ENCODE results near the gene DPYD. TPM values are rescaled to one million over a fixed set of nuclear protein-coding genes. Genes with fewer than 3 reads are reported as not detected.
A peak's percentile ranks its signal among the peaks of the same experiment; 100 is the strongest.

Gene DPYD
- total RNA-seq, 1 experiment from 2014 or later = 24.5 TPM

DNA sequence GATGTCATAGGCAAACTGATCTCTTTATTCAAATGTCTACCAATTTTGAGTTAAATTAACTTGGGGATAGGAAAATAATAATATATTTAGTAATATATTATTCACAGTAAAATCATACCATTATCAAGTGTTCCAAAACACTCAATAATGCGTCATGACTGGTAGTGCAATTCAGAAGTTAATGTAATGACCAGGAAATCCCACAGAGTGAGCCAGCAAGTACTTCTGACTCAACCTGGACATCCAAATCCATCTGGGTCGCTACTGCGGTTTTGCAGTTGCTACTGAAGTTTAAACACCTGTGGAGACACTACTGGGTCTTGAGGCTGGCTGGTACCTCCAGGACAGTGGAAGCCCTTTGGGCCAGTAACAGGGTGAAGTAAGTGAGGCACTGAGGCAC is 44.8 kb downstream of the DPYD start:
- Histone ChIP-seq H3K36me3 (peaks cover 18% of the 10 kb centered on the region), H3K4me3 (no peak overlapping the region)
- DNase-seq = peak; percentile 68

DNA sequence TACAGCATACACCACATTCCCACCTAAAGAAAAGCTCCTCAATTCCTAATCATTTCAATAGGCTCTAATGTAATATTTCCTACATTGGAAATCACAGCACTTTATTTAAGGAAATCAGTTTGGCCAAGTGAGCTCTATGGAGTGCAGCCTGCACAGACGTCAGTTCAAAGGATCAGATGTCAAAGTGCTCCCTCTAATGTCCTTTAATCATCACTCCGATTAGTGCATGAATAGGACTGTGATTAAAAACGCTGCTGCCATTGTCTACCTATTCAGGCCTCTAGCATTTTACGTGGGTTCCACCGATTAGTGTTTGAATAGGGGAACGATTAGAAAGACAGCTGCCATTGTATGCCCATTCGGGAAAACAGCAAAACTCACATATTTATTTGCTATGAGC is 50.2 kb downstream of the DPYD start:
- Histone ChIP-seq H3K4me3 (no peak overlapping the region), H3K9me3 (peaks cover 5% of the 10 kb centered on the region), H3K27me3 (no peaks in the 10 kb centered on the region), H3K36me3 (peaks cover 4% of the 10 kb centered on the region; the same call in 1 of the 2 replicates)
- DNase-seq = no peak

More for the DNA sequence above, 44.8 kb downstream of the DPYD start:
- Histone ChIP-seq H3K27me3 (no peaks in the 10 kb centered on the region), H3K9me3 (peaks cover 3% of the 10 kb centered on the region; the same call in 1 of the 2 replicates)

DNA sequence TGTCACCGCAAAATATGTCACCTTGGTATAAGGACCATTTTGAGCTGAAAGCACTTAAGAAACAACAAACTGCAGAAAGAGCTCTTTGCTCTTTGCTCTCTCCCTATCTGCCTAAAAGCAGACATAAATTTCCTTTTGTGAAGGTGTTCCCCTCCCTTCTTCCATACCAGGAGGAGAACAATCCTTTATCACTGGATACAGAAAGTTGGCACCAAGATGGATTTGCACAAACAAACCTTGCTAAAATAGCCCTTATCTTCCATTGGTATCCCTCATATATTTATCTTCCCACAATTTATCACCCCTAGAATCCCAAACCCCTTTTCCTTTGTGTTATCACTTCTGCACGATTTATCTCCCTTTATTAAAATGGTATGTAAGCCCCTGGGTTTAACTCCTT is 51.4 kb downstream of the DPYD start:
- H3K9me3 ChIP-seq = peaks cover 5% of the 10 kb centered on the region
- peaks cover 4% of the 10 kb centered on the region; the same call in 1 of the 2 replicates for H3K36me3 ChIP-seq

DNA sequence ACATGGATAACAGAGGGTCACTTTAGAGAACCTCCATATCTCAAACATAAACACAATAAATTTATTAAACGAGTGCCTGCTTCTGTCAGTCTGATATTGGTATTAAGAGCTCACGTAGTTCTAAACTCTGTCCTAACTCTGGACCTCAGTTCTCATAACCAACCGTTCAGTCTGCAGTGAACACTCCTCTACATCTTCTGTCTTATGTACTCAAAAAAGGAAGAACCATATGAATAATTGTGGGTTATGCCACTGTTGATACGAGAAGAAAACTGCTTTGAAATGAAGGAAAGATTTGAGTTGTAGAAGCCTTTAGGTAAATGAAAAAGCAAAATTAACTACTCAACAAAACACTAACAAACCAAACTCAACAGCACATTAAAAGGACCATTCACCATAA is 53.7 kb downstream of the DPYD start:
- no peak for DNase-seq
- Histone ChIP-seq H3K36me3 (peaks cover 2% of the 10 kb centered on the region; the same call in 1 of the 2 replicates), H3K4me3 (no peak overlapping the region), H3K27me3 (no peaks in the 10 kb centered on the region), H3K9me3 (peaks cover 5% of the 10 kb centered on the region)

More for the DNA sequence above, 51.4 kb downstream of the DPYD start:
- DNase-seq = no peak
- no peaks in the 10 kb centered on the region for H3K27me3 ChIP-seq
- H3K4me3 ChIP-seq = no peak overlapping the region

DNA sequence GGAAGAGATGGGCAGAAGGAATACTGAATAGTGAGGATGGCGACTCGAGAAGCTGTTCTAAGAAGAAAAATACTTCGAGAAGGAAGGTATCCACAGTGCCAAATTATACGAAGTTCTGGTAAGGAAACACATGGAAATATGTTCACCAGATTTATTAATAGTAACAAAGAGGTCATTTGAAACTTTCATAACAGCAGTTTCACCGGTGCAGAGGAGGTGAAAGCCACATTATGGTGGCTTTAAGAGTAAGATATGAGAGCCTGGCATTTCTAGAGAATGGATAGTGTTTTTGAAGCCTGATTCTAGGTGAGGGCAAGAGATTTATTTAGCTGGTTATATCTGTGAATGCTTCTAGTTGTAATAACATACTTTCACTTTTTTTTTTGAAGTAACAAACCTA is 56.2 kb downstream of the DPYD start:
- Histone ChIP-seq H3K36me3 (peaks cover 2% of the 10 kb centered on the region; the same call in 1 of the 2 replicates), H3K9me3 (peaks cover 5% of the 10 kb centered on the region), H3K4me3 (no peak overlapping the region), H3K27me3 (no peaks in the 10 kb centered on the region)
- DNase-seq = no peak

DNA sequence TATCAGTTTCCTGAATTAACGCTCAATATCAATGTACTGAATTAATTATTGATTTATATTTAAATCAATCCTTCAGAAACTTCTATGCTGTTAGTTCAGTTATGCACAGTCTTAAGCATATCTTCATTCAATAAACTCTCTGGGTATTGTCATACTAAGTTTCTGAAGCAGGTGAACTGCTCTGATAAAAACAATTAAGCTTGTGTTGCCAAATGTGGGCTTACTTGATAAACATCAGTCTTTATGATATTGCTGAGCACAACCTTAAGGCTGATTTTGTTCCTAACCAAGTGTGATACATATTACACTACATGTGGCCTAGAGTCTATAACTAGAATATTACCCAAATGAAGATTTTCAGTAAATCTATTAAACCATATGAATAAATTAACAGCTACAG is 67.6 kb downstream of the DPYD start:
- H3K9me3 ChIP-seq = no peaks in the 10 kb centered on the region
- H3K4me3 ChIP-seq = no peak overlapping the region
- no peaks in the 10 kb centered on the region for H3K27me3 ChIP-seq
- DNase-seq = no peak
- no peaks in the 10 kb centered on the region for H3K36me3 ChIP-seq

DNA sequence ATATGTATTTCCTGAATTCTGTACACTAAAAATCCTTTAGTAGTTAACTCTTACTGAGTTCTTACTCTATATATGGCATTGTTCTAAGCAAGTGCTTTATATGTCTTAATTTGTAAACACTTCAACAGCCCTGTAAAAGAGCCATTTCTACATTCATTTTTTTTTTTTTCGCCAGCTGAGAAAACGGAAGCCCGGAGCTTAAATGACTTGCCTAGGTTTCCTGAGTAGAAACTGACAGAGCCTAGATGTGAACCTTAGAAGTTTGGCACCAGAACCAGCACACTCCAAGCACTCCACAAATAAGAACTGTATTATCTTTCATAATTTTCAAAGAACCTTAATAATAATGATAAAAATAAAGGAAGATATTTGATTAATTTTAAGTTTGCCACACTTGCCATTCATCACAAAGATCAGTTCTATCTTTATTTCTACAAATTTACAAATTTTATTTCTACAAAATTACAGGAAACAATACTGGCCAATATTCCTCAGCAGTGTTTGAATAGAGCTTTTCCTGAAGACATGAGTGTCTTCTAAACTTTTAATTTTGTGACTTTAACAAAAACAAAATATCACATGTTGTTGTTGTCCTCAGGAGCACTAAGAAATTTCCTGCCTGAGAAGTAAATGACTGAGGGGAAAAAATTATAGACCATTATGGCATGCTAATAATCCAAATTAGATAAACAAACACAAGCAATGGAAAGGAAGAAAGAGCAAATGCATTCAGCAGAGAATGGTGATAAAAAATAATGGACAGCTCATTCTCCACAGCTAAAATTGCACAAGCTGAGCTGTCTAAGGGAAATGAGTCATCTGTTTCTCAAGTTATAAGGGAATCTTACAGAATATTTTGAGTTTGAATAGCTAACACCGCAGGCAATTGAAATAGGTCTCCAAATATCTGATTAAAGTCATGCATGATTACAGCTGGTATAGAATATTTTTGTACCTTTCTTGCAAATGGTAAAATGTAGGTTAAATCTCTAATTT is 71.2 kb downstream of the DPYD start:
- H3K4me3 ChIP-seq = no peak overlapping the region

DNA sequence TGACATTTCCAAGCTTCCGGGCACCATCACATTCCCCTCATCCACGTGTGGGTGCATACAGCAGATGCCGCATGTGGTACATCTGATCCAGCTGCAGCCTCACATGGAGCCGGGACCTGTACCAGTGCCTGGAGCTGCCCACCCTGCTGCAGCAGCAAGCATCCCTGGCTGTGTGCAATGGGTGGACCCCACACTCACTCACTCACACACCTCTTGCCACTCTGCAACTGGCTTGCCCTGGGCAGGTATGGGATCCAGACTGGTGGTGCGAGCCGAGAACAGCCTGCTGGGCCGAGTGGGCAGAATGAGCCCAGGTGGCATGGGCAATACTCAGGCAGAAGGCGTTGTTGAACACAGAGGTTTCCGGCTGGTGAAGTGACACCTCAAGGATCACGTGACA is 75.0 kb downstream of the DPYD start:
- H3K27me3 ChIP-seq = no peaks in the 10 kb centered on the region
- no peaks in the 10 kb centered on the region; the same call in 1 of the 2 replicates for H3K36me3 ChIP-seq
- no peaks in the 10 kb centered on the region for H3K9me3 ChIP-seq
- no peak for DNase-seq
- no peak overlapping the region for H3K4me3 ChIP-seq

More for the DNA sequence above, 71.2 kb downstream of the DPYD start:
- no peak for DNase-seq
- Histone ChIP-seq H3K27me3 (no peaks in the 10 kb centered on the region), H3K9me3 (no peaks in the 10 kb centered on the region), H3K36me3 (no peaks in the 10 kb centered on the region)

DNA sequence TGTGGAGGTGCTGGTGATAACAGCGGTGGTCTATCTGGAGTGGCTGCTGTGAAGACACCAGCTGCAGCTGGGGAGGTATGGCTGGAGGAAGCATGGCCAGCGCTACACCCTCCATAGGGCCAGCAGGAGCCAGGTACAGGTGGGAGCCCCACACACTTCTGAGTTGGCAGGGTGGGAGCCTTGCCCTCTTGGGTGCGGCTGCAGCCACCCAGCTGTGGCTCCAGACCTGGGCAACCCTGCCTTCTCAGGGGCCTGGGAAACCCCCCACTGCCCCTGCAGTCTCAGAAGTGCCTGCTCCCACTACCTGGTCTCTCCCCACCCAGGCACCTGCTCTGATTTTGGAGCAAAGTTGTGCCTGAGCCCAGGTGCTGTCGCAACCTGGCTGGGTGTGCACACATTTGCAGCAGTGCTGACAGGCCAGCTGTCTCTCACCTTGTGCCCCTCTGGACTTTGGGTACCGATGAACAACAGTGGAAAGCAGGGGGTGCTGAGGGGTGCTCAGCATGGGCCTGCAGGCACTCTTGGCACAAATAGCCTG is 76.2 kb downstream of the DPYD start:
- Histone ChIP-seq H3K4me3 (no peak overlapping the region), H3K9me3 (no peaks in the 10 kb centered on the region; the same call in 1 of the 2 replicates), H3K36me3 (no peaks in the 10 kb centered on the region; the same call in 1 of the 2 replicates), H3K27me3 (no peaks in the 10 kb centered on the region)
- no peak for DNase-seq

DNA sequence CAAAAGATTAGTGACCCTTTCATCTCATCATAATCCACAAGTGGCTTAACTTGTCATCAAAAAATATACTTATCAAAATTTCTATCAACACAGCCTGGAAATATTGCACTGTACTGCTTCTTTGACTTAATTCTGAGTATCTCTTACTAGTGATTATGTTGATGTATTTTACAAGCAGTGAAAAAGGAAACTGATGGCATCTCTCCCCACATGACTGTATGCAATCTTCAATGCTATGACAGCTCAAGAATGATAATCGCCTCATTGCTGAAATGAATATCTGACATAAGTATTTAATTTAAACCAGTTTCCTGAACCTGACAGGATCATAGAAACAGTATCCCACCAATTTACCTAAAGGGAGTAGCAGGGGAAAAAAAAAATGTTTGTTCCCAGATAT is 79.5 kb downstream of the DPYD start:
- no peak for DNase-seq
- H3K9me3 ChIP-seq = no peaks in the 10 kb centered on the region; the same call in 1 of the 2 replicates
- H3K4me3 ChIP-seq = no peak overlapping the region
- no peaks in the 10 kb centered on the region for H3K27me3 ChIP-seq
- no peaks in the 10 kb centered on the region; the same call in 1 of the 2 replicates for H3K36me3 ChIP-seq

DNA sequence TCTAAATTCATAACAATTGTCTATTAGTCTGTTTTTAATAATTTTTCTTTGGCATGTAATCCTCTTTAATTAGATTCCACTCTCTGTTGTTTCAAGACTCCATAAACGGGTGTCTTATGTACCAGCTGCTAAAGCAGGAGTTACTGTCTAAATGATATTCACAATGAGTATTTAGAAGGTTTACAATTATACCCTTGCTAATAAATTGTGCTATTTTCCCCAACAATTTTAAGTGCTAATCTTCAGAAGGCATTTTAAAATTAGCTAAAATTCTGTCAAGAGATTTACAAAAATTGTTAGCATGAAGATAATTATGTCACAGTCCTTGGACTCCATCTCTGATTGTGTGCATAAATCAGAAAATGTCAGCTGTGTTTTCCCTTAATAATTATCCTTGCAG is 83.7 kb downstream of the DPYD start:
- H3K36me3 ChIP-seq = no peaks in the 10 kb centered on the region
- DNase-seq = no peak
- H3K27me3 ChIP-seq = no peaks in the 10 kb centered on the region
- H3K9me3 ChIP-seq = no peaks in the 10 kb centered on the region; the same call in 1 of the 2 replicates
- no peak overlapping the region for H3K4me3 ChIP-seq

DNA sequence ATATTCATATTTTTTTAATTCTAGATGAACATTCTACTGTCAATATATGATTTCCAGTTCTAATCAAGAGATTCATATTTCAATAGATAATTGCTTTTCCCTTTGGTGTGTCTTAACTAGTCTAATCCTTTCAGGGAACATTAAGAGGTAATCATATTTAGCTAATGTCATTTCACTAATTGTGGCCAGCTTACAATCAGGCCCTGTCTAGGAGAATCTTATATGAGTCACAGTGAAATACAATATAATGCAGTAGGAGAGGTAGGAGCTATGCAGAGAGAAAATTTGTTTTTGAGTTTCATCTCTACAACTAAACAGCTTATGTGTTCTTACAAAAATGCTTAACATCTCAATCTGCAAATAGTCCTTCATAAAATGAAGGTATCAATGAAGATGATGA is 85.9 kb downstream of the DPYD start:
- Histone ChIP-seq H3K36me3 (no peaks in the 10 kb centered on the region), H3K9me3 (no peaks in the 10 kb centered on the region; the same call in 1 of the 2 replicates), H3K4me3 (no peak overlapping the region), H3K27me3 (no peaks in the 10 kb centered on the region)
- no peak for DNase-seq

DNA sequence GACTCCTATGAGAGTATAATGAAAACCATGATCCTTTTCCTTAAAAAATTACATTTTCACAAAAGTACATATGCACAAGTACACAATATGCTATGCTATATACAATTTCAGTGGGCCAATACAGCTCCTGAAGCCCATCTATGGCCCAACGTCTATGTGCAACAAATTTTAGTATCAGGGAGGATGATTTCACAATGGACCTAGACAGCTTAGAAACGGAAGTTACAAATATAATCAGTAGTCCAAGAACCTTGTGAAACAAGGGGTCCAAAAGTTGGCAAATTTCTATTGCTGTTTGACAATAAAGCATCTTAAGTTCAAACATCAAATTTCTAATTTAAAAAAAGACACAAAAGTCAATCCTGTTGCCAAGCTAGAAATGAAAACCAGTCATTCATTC is 87.0 kb downstream of the DPYD start:
- Histone ChIP-seq H3K4me3 (no peak overlapping the region), H3K27me3 (no peaks in the 10 kb centered on the region), H3K9me3 (no peaks in the 10 kb centered on the region), H3K36me3 (no peaks in the 10 kb centered on the region)
- no peak for DNase-seq

DNA sequence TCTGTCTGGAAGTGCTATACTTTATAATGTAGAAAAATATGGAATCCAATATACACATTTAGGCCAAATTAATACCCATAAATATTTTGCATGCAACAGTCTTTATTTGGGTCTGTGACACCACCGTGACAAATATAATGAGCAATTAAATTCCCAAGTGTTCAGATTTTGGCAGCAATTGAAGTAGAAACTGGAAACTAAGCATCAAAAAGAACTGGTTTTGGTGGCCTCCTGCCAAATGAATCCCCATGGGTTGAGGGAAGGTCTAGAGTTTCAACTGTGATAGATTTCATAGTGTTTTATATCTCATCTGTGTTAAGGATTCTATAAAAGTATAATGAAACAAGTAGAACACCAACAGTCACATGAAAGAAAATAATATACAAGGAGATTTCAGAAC is 88.4 kb downstream of the DPYD start:
- H3K9me3 ChIP-seq = no peaks in the 10 kb centered on the region
- H3K4me3 ChIP-seq = no peak overlapping the region
- peak; percentile 51 for DNase-seq
- no peaks in the 10 kb centered on the region for H3K36me3 ChIP-seq
- H3K27me3 ChIP-seq = no peaks in the 10 kb centered on the region

DNA sequence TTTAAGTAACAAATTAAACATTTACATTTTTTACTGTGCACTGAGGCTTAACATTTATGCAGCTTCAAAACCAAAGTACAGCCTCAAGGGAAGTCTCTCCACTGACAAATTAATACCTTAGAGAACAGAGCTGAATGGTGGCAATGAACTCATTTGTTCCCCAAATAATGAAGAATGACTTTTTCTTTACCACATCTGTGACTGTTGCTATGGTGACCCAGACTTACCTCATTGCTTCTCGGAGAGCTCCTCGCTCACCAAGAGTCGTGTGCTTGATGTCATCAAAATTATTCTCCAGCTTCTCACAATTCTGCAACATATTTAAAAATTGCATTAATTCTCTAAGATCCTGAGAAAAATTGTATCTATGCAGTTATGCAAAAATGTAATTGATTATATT is 92.9 kb downstream of the DPYD start:
- Histone ChIP-seq H3K9me3 (no peaks in the 10 kb centered on the region), H3K27me3 (no peaks in the 10 kb centered on the region), H3K36me3 (no peaks in the 10 kb centered on the region), H3K4me3 (no peak overlapping the region)
- no peak for DNase-seq

DNA sequence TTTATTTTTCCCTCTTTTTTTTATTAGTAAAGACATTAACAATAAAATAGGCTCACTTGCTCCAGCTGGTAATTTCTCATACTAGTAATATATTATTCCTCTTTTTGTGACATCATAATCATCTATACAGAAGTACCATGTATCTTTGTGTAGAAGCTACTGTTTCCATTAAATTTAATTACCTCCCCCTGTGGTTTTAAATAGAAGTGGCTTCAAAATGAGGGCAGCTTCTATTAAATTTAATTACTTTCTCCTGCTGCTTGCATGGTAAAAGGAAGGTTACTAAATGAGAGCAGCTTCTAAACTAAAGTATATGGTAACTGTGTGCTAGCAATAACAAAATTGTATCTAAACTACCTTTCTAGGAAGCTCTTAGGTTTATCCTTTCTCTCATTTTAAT is 94.0 kb downstream of the DPYD start:
- H3K4me3 ChIP-seq = no peak overlapping the region
- no peaks in the 10 kb centered on the region for H3K9me3 ChIP-seq
- no peaks in the 10 kb centered on the region for H3K27me3 ChIP-seq
- DNase-seq = no peak
- no peaks in the 10 kb centered on the region for H3K36me3 ChIP-seq

DNA sequence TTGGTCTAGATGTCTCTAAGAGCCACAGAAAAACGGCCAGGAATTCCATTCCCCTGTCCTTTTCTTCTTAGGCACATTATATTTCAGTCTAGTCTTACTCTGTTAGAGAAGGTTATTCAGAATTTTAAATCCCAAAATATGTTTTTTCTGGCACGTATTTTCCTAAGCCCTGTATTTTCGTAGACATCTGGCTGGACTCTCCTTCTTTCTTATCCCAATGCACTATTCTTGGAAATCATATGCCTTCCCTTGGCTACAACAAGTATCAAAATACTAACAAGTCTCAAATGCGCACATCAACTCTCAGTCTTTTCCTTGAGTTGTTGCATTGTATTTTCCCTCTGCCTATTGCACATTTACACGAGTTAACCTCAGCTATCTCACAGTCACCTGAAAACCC is 96.2 kb downstream of the DPYD start:
- Histone ChIP-seq H3K36me3 (no peaks in the 10 kb centered on the region), H3K4me3 (no peak overlapping the region), H3K27me3 (no peaks in the 10 kb centered on the region), H3K9me3 (no peaks in the 10 kb centered on the region)
- no peak for DNase-seq

Data from MG63 (cell line).